GM18870 (cell line): ENCODE results near the gene SLC12A5.

ENCODE experiments used
- ATAC-seq: cut with Tn5 transposase; IDR thresholded peaks from one replicate; pipeline ENCODE4 v1.9.1; 2021; ENCODE audit warnings: moderate library complexity; ENCODE audit not compliant: unreplicated experiment

SLC12A5 gene

DNA sequence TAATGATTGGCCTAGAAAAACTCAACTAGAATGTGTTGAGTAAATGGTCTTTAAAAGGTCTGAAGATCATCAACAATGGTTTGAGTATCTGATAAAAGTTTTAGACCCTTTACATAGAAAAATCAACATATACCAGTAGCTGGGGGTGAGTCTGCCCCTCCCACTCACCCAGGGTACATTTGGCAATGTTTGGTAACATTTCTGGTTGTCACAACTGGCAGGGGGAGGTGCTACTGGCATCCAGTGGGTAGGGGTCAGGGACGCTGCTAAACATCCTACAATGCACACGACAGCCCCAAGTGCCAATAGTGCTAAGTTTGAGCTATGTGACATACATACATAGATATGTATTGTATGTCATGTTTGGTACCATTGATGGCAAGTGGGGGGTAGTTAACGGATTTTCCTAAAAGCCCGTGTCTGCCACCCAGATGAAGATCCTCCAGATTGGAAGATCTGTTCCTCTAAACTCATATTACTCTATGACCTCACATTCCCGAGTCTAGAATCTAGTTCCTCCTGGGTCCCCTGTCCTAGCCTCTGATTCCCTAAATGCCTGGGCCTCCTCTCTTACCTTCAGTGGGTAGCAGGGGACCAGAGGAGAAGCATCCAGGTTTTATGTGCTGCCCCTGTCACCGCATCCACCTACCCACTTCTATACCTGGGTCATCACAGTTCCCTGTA lies 22.9 kb upstream of the SLC12A5 start:
- ATAC-seq: no peak

DNA sequence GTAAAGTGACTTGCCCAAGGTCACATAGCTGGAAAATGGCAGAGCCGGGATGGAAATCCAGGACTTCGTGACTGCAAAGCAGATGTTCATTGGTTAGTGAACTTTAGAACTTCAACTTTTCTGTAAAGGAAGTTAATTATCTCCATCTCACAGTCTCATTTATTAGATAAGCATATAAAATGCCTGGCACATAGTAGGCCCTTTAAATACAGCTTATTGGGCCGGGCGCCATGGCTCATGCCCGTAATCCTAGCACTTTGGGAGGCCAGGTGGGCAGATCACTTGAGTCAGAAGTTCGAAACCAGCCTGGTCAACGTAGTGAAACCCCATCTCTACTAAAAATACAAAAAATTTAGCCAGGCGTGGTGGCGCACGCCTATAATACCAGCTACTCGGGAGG lies 22.1 kb upstream of the SLC12A5 start:
- ATAC-seq: no peak

DNA sequence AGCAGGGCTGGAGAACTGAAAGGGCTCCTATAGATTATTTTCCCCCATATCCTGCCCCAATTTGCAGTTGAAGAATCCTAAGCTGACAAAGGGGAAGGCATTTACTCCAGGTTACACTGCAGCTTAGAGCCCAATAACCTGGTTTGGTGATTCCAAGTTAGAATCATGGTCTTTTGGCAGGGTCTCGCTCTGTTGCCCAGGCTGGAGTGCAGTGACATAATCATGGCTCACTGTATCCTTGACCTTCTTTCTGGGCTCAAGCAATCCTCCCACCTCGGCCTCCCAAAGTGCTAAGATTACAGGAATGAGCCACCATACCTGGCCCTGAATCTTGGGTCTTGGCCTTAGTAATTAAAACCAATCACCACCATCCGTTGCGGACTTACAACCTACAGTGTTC lies 21.3 kb upstream of the SLC12A5 start:
- no peak for ATAC-seq

DNA sequence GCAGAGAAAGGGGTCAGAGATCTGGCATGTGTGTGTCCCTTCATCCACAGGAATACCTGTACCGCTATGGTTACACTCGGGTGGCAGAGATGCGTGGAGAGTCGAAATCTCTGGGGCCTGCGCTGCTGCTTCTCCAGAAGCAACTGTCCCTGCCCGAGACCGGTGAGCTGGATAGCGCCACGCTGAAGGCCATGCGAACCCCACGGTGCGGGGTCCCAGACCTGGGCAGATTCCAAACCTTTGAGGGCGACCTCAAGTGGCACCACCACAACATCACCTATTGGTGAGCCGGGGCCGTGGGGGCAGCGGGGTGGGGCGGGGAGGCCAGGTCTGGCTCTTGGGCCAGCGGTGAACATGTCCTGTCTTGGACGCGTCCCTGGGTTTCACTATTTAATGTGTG lies 19.2 kb upstream of the SLC12A5 start:
- no peak for ATAC-seq

GRCh38 chr20:46010491-46011391 lies 18.3 kb upstream of the SLC12A5 start:
- no peak for ATAC-seq

GRCh38 chr20:46011631-46012482 lies 17.2 kb upstream of the SLC12A5 start:
- no peak for ATAC-seq

GRCh38 chr20:46012921-46013320 lies 16.1 kb upstream of the SLC12A5 start:
- no peak for ATAC-seq

DNA sequence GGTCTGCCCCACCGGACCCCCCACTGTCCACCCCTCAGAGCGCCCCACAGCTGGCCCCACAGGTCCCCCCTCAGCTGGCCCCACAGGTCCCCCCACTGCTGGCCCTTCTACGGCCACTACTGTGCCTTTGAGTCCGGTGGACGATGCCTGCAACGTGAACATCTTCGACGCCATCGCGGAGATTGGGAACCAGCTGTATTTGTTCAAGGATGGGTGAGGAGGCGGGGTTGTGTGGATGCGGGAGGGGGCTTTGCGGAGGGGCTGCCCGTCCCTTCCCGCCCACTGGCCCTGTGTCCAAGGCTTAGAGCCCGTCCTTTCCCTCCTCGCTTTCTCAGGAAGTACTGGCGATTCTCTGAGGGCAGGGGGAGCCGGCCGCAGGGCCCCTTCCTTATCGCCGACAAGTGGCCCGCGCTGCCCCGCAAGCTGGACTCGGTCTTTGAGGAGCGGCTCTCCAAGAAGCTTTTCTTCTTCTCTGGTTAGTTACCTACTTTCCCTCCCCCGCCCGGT lies 15.6 kb upstream of the SLC12A5 start:
- no peak for ATAC-seq

- no peak for ATAC-seq
Observed at GRCh38 chr20:46013829-46014516, 15.0 kb upstream of the SLC12A5 start.

GRCh38 chr20:46014517-46015396 lies 14.3 kb upstream of the SLC12A5 start:
- no peak for ATAC-seq

DNA sequence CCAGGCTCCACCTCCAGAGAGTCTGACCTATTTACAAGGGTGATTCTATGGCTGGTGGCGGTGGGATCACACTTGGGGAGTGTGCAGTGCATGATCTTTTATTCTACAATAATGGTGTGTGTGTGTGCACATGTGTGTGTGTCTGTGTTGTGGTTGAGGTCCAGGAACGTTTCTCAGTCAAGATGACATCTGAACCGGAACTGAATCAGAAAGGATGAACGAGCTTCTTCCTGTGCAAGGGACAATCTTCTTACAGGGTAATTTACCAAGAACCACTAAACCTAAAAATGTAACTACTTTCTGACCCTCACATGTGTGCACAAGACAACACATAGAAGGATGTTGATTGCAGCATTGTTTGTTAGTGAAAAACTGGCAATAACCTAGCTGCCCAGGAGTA lies 11.7 kb upstream of the SLC12A5 start:
- ATAC-seq: no peak

- no peak for ATAC-seq
Observed at GRCh38 chr20:46018112-46018511, 10.9 kb upstream of the SLC12A5 start.

GRCh38 chr20:46018611-46019010 lies 10.4 kb upstream of the SLC12A5 start:
- no peak for ATAC-seq

DNA sequence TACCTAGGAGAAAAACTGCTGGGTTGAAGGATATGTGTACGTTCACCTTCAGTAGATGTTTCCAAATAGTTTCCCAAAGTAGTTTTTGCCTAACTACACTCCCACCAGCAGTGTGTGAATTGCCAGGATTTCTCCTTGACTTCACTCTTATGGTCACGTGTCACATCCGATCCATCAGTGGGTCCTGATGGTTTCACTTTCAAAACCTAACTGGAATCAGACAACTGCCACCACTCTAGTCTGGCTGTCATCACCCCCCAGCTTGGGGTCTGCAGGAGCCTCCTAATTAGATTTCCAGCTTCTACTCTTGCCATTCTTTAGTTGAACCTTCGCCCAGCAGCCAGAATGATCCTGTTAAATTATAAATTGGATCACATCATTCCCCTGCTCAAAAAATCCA lies 8.5 kb upstream of the SLC12A5 start:
- no peak for ATAC-seq

- no peak for ATAC-seq
Observed at GRCh38 chr20:46021361-46022359, 7.4 kb upstream of the SLC12A5 start.

DNA sequence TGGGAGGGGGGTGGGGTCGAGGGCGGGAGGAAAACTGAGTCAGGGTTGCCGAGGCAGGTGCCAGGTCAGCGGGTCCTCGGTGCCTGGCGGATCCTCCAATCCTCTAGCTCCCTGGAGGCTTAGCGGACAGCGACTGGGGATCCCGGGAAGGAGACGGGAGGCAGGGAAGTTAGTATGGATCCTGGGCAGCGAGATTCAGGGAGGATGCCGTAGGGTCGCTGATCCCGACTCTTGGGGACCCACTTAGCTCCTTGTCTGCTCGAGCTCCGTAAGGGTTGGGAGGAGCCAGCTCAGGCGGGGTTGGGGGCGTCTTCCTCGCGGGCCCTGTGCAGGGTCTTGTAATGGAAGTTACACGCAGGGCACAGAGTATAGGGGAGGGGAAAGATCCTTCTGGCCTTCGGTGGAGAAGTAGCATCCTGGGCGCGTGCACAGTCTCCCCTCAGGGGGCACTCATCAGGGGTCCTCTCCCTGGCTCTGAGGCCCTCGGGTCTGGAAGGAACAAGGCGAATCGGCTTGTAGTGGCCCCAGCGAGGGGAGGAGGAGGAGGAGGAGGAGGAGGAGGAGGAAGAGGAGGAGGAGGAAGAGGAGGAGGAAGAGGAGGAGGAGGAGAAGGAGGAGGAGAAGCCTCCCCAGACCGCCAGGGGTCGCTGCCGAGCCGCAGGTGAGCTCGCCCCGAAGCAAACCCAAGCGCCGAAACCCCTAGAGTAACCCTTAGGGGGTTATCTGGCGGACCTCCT lies 6.4 kb upstream of the SLC12A5 start:
- ATAC-seq: no peak

GRCh38 chr20:46023148-46023484 lies 5.9 kb upstream of the SLC12A5 start:
- ATAC-seq: no peak

DNA sequence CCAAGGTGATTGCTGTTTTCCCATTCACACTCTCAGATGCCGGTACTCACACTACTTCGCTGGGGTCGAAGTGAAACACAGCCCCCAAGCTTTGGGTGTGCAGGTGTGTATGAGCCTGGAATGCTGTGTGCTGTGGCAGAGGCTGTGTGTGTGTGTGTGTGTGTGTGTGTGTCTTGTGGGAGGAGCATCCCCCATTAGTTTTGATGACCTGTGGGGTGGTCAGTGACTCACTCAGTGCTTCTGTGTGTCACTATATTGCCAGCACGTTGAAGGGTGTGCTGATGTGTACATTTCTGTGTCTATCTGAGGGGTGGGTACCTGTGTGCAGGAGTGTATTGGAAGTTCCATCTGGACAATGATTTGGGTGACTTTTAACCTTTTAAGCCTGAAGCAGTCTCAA lies 5.0 kb upstream of the SLC12A5 start:
- ATAC-seq: no peak
